ENCODE measurements around the gene SAFB. TPM values are rescaled to one million over a fixed set of nuclear protein-coding genes. Genes with fewer than 3 reads are reported as not detected.

The SAFB gene
- total RNA-seq, 1 donor from 2014 or later, result 113 TPM

- H3K27me3 Mint-ChIP-seq (ENCODE audit: unreplicated experiment), result peaks cover 3% of the 10 kb centered on the region
- H3K27ac Mint-ChIP-seq (ENCODE audit: unreplicated experiment), result no peak overlapping the region
- DNase-seq (ENCODE audit: low spot score), result no peak
- H3K9me3 Mint-ChIP-seq (ENCODE audit: unreplicated experiment), result no peaks in the 10 kb centered on the region
- TF ChIP-seq, protein P1, sequence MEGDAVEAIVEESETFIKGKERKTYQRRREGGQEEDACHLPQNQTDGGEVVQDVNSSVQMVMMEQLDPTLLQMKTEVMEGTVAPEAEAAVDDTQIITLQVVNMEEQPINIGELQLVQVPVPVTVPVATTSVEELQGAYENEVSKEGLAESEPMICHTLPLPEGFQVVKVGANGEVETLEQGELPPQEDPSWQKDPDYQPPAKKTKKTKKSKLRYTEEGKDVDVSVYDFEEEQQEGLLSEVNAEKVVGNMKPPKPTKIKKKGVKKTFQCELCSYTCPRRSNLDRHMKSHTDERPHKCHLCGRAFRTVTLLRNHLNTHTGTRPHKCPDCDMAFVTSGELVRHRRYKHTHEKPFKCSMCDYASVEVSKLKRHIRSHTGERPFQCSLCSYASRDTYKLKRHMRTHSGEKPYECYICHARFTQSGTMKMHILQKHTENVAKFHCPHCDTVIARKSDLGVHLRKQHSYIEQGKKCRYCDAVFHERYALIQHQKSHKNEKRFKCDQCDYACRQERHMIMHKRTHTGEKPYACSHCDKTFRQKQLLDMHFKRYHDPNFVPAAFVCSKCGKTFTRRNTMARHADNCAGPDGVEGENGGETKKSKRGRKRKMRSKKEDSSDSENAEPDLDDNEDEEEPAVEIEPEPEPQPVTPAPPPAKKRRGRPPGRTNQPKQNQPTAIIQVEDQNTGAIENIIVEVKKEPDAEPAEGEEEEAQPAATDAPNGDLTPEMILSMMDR (IDR thresholded peaks at IDR 0.05; ENCODE audit: unreplicated experiment), result no peak
- no peak overlapping the region for H3K4me3 Mint-ChIP-seq (ENCODE audit: unreplicated experiment)
- H3K36me3 Mint-ChIP-seq (ENCODE audit: low read depth, unreplicated experiment), result peaks cover 37% of the 10 kb centered on the region
- no peaks in the 10 kb centered on the region for H3K4me1 Mint-ChIP-seq (ENCODE audit: unreplicated experiment)
Observed at GRCh38 chr19:5663904-5664303, 41.0 kb downstream of the SAFB start.

DNA sequence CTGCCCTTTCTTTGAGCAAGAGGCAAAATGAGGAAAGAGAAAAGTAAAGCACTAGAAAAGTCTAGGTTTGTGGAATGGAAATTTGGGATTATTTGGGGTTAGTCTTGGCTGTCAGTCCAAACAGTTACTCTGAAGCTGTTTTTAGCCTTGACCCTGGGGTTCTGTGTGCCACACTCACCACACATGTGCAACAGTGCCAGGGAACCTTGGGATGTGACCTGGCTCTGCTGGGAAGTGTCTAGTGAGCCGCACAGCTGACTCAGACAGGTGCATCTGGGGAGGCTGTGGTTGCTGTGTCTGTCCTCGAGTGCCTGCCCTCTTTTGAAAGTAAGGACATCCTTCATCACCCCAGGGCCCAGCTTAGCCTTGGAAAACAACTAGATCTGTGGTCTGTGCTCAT, 41.6 kb downstream of the SAFB start:
- no peaks in the 10 kb centered on the region for H3K4me1 Mint-ChIP-seq (ENCODE audit: unreplicated experiment)
- peaks cover 37% of the 10 kb centered on the region for H3K36me3 Mint-ChIP-seq (ENCODE audit: low read depth, unreplicated experiment)
- no peak overlapping the region for H3K4me3 Mint-ChIP-seq (ENCODE audit: unreplicated experiment)
- TF ChIP-seq, protein P1 (IDR thresholded peaks at IDR 0.05; ENCODE audit: unreplicated experiment), result no peak
- no peaks in the 10 kb centered on the region for H3K9me3 Mint-ChIP-seq (ENCODE audit: unreplicated experiment)
- peaks cover 3% of the 10 kb centered on the region for H3K27me3 Mint-ChIP-seq (ENCODE audit: unreplicated experiment)
- peak overlapping the region; percentile 24 for H3K27ac Mint-ChIP-seq (ENCODE audit: unreplicated experiment)
- DNase-seq (ENCODE audit: low spot score), result no peak

- Mint-ChIP-seq H3K27me3 (ENCODE audit: unreplicated experiment) (peaks cover 3% of the 10 kb centered on the region), H3K4me1 (ENCODE audit: unreplicated experiment) (no peaks in the 10 kb centered on the region), H3K27ac (ENCODE audit: unreplicated experiment) (peak overlapping the region; percentile 7), H3K4me3 (ENCODE audit: unreplicated experiment) (peak overlapping the region; percentile 26), H3K36me3 (ENCODE audit: low read depth, unreplicated experiment) (peaks cover 36% of the 10 kb centered on the region), H3K9me3 (ENCODE audit: unreplicated experiment) (no peaks in the 10 kb centered on the region)
- no peak for DNase-seq (ENCODE audit: low spot score)
- TF ChIP-seq, protein P1 (IDR thresholded peaks at IDR 0.05; ENCODE audit: unreplicated experiment), result no peak
Observed at GRCh38 chr19:5665781-5666513, 43.1 kb downstream of the SAFB start.

- no peaks in the 10 kb centered on the region for H3K4me1 Mint-ChIP-seq (ENCODE audit: unreplicated experiment)
- no peaks in the 10 kb centered on the region for H3K9me3 Mint-ChIP-seq (ENCODE audit: unreplicated experiment)
- peaks cover 5% of the 10 kb centered on the region for H3K27me3 Mint-ChIP-seq (ENCODE audit: unreplicated experiment)
- TF ChIP-seq, protein P1 (IDR thresholded peaks at IDR 0.05; ENCODE audit: unreplicated experiment), result no peak
- DNase-seq (ENCODE audit: low spot score), result no peak
- no peak overlapping the region for H3K27ac Mint-ChIP-seq (ENCODE audit: unreplicated experiment)
- no peak overlapping the region for H3K4me3 Mint-ChIP-seq (ENCODE audit: unreplicated experiment)
- peaks cover 43% of the 10 kb centered on the region for H3K36me3 Mint-ChIP-seq (ENCODE audit: low read depth, unreplicated experiment)
Observed at GRCh38 chr19:5666921-5667610, 44.2 kb downstream of the SAFB start.

DNA sequence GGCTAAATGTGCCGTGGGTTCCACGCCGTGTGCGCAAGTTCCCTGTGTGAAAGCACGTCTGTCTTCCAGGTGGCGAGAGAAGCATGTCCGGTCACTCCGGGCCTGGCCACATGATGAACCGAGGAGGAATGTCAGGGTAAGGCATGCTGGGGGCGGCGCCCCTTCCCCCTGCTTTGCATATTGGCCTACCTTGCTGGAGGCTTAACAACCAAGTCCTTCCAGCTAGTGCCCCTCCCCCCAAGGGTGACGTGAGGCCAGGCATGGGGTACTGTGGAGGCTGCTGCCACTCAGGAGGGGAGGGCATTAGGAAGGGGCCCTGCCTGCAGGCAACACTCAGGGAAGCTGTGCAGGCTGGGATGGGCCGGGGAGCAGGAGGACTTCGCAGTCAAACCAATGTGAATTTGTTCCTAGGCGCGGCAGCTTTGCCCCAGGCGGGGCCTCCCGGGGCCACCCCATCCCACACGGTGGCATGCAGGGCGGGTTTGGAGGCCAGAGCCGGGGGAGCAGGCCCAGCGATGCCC, 44.9 kb downstream of the SAFB start:
- DNase-seq (ENCODE audit: low spot score), result no peak
- Mint-ChIP-seq H3K36me3 (ENCODE audit: low read depth, unreplicated experiment) (peaks cover 46% of the 10 kb centered on the region), H3K27ac (ENCODE audit: unreplicated experiment) (no peak overlapping the region)

More for the DNA sequence above, 44.9 kb downstream of the SAFB start:
- no peaks in the 10 kb centered on the region for H3K9me3 Mint-ChIP-seq (ENCODE audit: unreplicated experiment)
- H3K4me1 Mint-ChIP-seq (ENCODE audit: unreplicated experiment), result no peaks in the 10 kb centered on the region
- peaks cover 5% of the 10 kb centered on the region for H3K27me3 Mint-ChIP-seq (ENCODE audit: unreplicated experiment)
- TF ChIP-seq, protein P1 (IDR thresholded peaks at IDR 0.05; ENCODE audit: unreplicated experiment), result no peak
- peak overlapping the region; percentile 79 for H3K4me3 Mint-ChIP-seq (ENCODE audit: unreplicated experiment)
